Liver (tissue), 3 donors: Measurements from ENCODE around the gene SENP7.

Experiments used
- CTCF ChIP-seq: fragments of 150-350 bp; IDR thresholded peaks from 2 replicates; pipeline ENCODE4 v1.5.1; 2017; ENCODE audit warnings: improper control_type of control experiment, low read depth, low read length; ENCODE audit not compliant: missing input control
- GABPA ChIP-seq, 2 donors: IDR thresholded peaks in 1 of 2; conservative IDR thresholded peaks in 1 of 2; 2 replicates each; pipeline ENCODE4 v1.6.1; 2016; ENCODE audit warnings: antibody characterized with exemption in 2 of 2, mild to moderate bottlenecking in 1 of 2, moderate library complexity in 1 of 2
- HNF4G ChIP-seq: IDR thresholded peaks from 2 replicates; pipeline ENCODE4 v1.6.1; 2016; ENCODE audit warnings: antibody characterized with exemption
- JUND ChIP-seq, 2 donors: IDR thresholded peaks; 2 replicates each; pipeline ENCODE4 v1.6.1; 2016; ENCODE audit warnings: antibody characterized with exemption in 2 of 2
- MAX ChIP-seq: IDR thresholded peaks from 2 replicates; pipeline ENCODE4 v1.6.1; 2016; ENCODE audit warnings: antibody characterized with exemption
- NR2F2 ChIP-seq: IDR thresholded peaks from 2 replicates; pipeline ENCODE4 v1.6.1; 2016; ENCODE audit warnings: antibody characterized with exemption
- RAD21 ChIP-seq, 2 donors: IDR thresholded peaks; 2 replicates each; pipeline ENCODE4 v1.6.1; 2016; ENCODE audit warnings: antibody characterized with exemption in 2 of 2, mild to moderate bottlenecking in 2 of 2
- REST ChIP-seq: IDR thresholded peaks from 2 replicates; pipeline ENCODE4 v1.6.1; 2016; ENCODE audit warnings: antibody characterized with exemption, mild to moderate bottlenecking
- RXRA ChIP-seq, 2 donors: IDR thresholded peaks; 2 replicates each; pipeline ENCODE4 v1.6.1; 2017 to 2018; ENCODE audit warnings: antibody characterized with exemption in 2 of 2, mild to moderate bottlenecking in 1 of 2
- TAF1 ChIP-seq: conservative IDR thresholded peaks from 2 replicates; pipeline ENCODE4 v1.6.1; 2016; ENCODE audit warnings: antibody characterized with exemption, mild to moderate bottlenecking
- YY1 ChIP-seq: IDR thresholded peaks from 2 replicates; pipeline ENCODE4 v1.6.1; 2016; ENCODE audit warnings: antibody characterized with exemption, mild to moderate bottlenecking
- TF ChIP-seq, protein P1 (sequence below): IDR thresholded peaks from 2 replicates; pipeline ENCODE4 v1.6.1; 2016; ENCODE audit warnings: antibody characterized with exemption
- donor health status: healthy.
- donor health status: healthy.

DNA sequence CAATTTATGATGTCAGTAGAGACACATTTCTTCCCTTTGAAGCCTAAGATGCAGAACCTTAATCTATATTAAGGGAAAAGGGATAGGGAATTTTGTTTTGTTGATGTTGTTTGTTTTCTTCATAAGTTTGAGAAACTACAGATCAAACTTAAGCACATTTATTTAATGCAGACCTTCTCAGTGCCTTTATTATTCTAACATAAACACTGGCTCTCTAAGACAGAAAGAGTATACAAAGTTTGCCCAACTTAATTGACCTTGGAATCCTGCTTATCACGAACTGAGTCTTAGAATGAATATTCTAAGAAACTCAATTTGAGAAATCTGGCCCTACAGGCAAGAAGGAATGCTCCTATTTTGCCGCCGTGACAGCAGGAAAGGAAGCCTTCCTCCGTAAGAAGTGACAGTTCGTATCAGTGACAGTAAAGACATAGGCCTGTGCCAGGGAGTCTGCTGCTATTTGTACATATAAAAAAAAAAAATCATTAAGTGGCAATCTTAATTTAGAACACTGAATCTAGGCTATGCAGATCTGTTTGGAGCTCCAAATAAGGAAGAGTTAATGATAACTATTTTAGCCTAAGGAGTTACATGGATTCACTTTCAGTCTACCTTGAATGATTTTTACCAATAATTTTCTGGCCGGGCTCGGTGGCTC, 183.9 kb downstream of the SENP7 start:
- TF ChIP-seq CTCF, result no peak
- no peak for TF ChIP-seq HNF4G
- no peak for TF ChIP-seq RXRA (IDR thresholded peaks at IDR 0.05)
- no peak for TF ChIP-seq RAD21 (IDR thresholded peaks at IDR 0.05)
- no peak for TF ChIP-seq TAF1
- TF ChIP-seq NR2F2, result no peak
- TF ChIP-seq REST, result no peak
- no peak for TF ChIP-seq GABPA (IDR thresholded peaks at IDR 0.05 in 1 of 2, conservative IDR thresholded peaks at IDR 0.05 in 1 of 2)
- TF ChIP-seq, protein P1, sequence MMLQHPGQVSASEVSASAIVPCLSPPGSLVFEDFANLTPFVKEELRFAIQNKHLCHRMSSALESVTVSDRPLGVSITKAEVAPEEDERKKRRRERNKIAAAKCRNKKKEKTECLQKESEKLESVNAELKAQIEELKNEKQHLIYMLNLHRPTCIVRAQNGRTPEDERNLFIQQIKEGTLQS, result no peak
- TF ChIP-seq MAX, result no peak
- TF ChIP-seq YY1, result no peak
- TF ChIP-seq JUND (IDR thresholded peaks at IDR 0.05), result no peak
